B cell (primary cell): ENCODE data around the gene ZFYVE9.

Experiments
- CTCF ChIP-seq: fragments of 200-600 bp; IDR thresholded peaks from one replicate; pipeline ENCODE4 v1.8.0; 2022; ENCODE audit warnings: antibody characterized with exemption, mild to moderate bottlenecking
- EZH2 ChIP-seq: IDR thresholded peaks from 2 replicates; pipeline ENCODE4 v1.6.1; 2012; ENCODE audit warnings: borderline replicate concordance, low read depth, mild to moderate bottlenecking, moderate library complexity, low read length; ENCODE audit not compliant: insufficient read depth, poor library complexity, severe bottlenecking

- TF ChIP-seq EZH2 (no peak), CTCF (no peak)
These were observed 126.5 kb downstream of the ZFYVE9 start for GRCh38 chr1:52268372-52268771.
